Neural cell (in vitro differentiated cells): ENCODE results near the gene CIT. TPM values are rescaled to one million over a fixed set of nuclear protein-coding genes. Genes with fewer than 3 reads are reported as not detected.

Experiments used
- H2AFZ ChIP-seq: fragments of 200-600, 300-800 bp; sonication (generic), shearing (Covaris generic); 2 replicates; pipeline ENCODE4 v1.6.0; 2014; ENCODE audit warnings: low read depth, mild to moderate bottlenecking, antibody characterized with exemption, low read length, moderate library complexity
- H3F3A ChIP-seq: fragments of 200-600 bp; shearing (Covaris generic); 2 replicates; pipeline ENCODE4 v1.6.1; 2016; ENCODE audit warnings: mild to moderate bottlenecking, moderate library complexity, mixed read lengths, antibody characterized with exemption, low read length; ENCODE audit not compliant: insufficient read depth, poor library complexity, severe bottlenecking
- H3K27ac ChIP-seq: fragments of 200-600, 300-800 bp; sonication (generic), shearing (Covaris generic); 2 replicates; pipeline ENCODE4 v1.5.1; 2014; ENCODE audit warnings: mild to moderate bottlenecking, low read length, moderate library complexity
- H3K27me3 ChIP-seq: fragments of 300-800, 200-600 bp; sonication (generic), shearing (Covaris generic); 2 replicates; pipeline ENCODE4 v1.6.0; 2014; ENCODE audit warnings: mild to moderate bottlenecking, low read depth, low read length, moderate library complexity; ENCODE audit not compliant: insufficient read depth
- H3K36me3 ChIP-seq: fragments of 300-800, 200-600 bp; sonication (generic), shearing (Covaris generic); 2 replicates; pipeline ENCODE4 v1.5.1; 2014; ENCODE audit warnings: mild to moderate bottlenecking, antibody characterized with exemption, low read length, moderate library complexity; ENCODE audit not compliant: insufficient read depth
- H3K4me2 ChIP-seq: fragments of 300-800, 200-600 bp; sonication (generic), shearing (Covaris generic); 2 replicates; pipeline ENCODE4 v1.6.0; 2014; ENCODE audit warnings: mild to moderate bottlenecking, low read length
- H3K4me3 ChIP-seq: fragments of 300-800, 200-600 bp; sonication (generic), shearing (Covaris generic); 2 replicates; pipeline ENCODE4 v1.5.1; 2014; ENCODE audit warnings: mild to moderate bottlenecking, low read length, moderate library complexity
- H3K79me2 ChIP-seq: fragments of 200-600 bp; shearing (Covaris generic); replicated peaks from 2 replicates; pipeline ENCODE4 v1.6.0; 2014; ENCODE audit warnings: mild to moderate bottlenecking, low read length, moderate library complexity; ENCODE audit not compliant: insufficient read depth
- H3K9ac ChIP-seq: fragments of 300-800, 200-600 bp; sonication (generic), shearing (Covaris generic); 2 replicates; pipeline ENCODE4 v1.6.1; 2016; ENCODE audit warnings: mild to moderate bottlenecking, low read length, mixed read lengths
- H3K9me2 ChIP-seq: fragments of 200-600 bp; shearing (Covaris generic); 2 replicates; pipeline ENCODE4 v1.6.1; 2016; ENCODE audit warnings: mild to moderate bottlenecking, low read length, mixed read lengths; ENCODE audit not compliant: insufficient read depth
- H3K9me3 ChIP-seq: fragments of 200-600, 300-800 bp; sonication (generic), shearing (Covaris generic); 2 replicates; pipeline ENCODE4 v1.6.1; 2016; ENCODE audit warnings: mild to moderate bottlenecking, mixed run types, low read length, moderate library complexity, mixed read lengths
- H4K20me1 ChIP-seq: fragments of 200-600 bp; shearing (Covaris generic); 2 replicates; pipeline ENCODE4 v1.6.1; 2016; ENCODE audit warnings: mild to moderate bottlenecking, mixed run types; ENCODE audit not compliant: insufficient read depth
- EP300 ChIP-seq: fragments of 450-650 bp; conservative IDR thresholded peaks from 2 replicates; pipeline ENCODE4 v1.6.1; 2014; ENCODE audit warnings: antibody characterized with exemption, mild to moderate bottlenecking, moderate library complexity; ENCODE audit not compliant: poor library complexity, severe bottlenecking
- EZH2 ChIP-seq: fragments of 200-600, 300-800 bp; shearing (Covaris generic), sonication (generic); IDR thresholded peaks from 2 replicates; pipeline ENCODE4 v1.6.1; 2014; ENCODE audit warnings: antibody characterized with exemption, low read length, borderline replicate concordance, mild to moderate bottlenecking; ENCODE audit not compliant: insufficient read depth, poor library complexity, severe bottlenecking
- MXI1 ChIP-seq: fragments of 450-650 bp; conservative IDR thresholded peaks from 2 replicates; pipeline ENCODE4 v1.6.1; 2014; ENCODE audit warnings: antibody characterized with exemption, mild to moderate bottlenecking; ENCODE audit not compliant: poor library complexity, severe bottlenecking
- POLR2AphosphoS5 ChIP-seq: IDR thresholded peaks from 2 replicates; pipeline ENCODE4 v1.6.1; 2012
- RAD21 ChIP-seq: fragments of 450-650 bp; conservative IDR thresholded peaks from 2 replicates; pipeline ENCODE4 v1.6.1; 2014; ENCODE audit warnings: antibody characterized with exemption, mild to moderate bottlenecking, moderate library complexity
- REST ChIP-seq: IDR thresholded peaks from 2 replicates; pipeline ENCODE4 v1.6.1; 2012; ENCODE audit warnings: borderline replicate concordance
- SMC3 ChIP-seq: fragments of 450-650 bp; conservative IDR thresholded peaks from 2 replicates; pipeline ENCODE4 v1.6.1; 2014; ENCODE audit warnings: antibody characterized with exemption, mild to moderate bottlenecking, moderate library complexity; ENCODE audit not compliant: poor library complexity
- TAF1 ChIP-seq: IDR thresholded peaks from 2 replicates; pipeline ENCODE4 v1.6.1; 2012; ENCODE audit warnings: low read depth
- polyA plus RNA-seq: library from polyadenylated mRNA; depleted of rRNA; stranded (reverse); fragments of >200 nt; gene quantifications from 2 replicates; pipeline ENCODE4 v1.2.3, GENCODE V29; 2014
- TF ChIP-seq, protein P1 (sequence below): fragments of 450-650 bp; IDR thresholded peaks from 2 replicates; pipeline ENCODE4 v1.5.1; 2014; ENCODE audit warnings: antibody characterized with exemption, mild to moderate bottlenecking, moderate library complexity; ENCODE audit not compliant: poor library complexity, severe bottlenecking

CIT gene
- polyA plus RNA-seq, 1 donor from 2014 or later = 3.3 TPM

DNA sequence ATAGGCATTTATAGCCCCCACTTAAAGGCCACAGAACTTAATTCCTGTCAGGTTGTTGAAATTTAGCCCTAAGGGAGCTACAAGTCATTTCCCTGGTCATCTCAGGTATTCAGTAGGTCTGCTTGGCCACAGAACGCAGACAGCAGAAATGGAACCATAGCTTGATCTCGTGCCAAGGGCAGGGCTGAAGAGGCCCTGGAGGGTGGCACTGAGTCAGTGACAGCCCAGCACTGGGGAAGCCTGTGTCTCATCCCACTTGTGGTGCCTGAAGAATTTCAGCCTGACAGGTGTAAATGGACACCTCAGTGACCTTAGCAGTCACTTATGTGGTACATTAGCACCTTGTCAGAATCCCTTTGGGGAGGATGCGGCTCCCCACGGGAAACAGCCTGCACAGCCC lies 202.6 kb downstream of the CIT start:
- Histone ChIP-seq H2AFZ (no peak overlapping the region), H3K9me2 (no peaks in the 10 kb centered on the region), H3K27me3 (no peaks in the 10 kb centered on the region), H3K27ac (no peak overlapping the region), H3K9ac (no peak overlapping the region), H3K4me3 (no peak overlapping the region), H4K20me1 (no peaks in the 10 kb centered on the region), H3K9me3 (no peaks in the 10 kb centered on the region), H3K36me3 (peaks cover 5% of the 10 kb centered on the region), H3F3A (no peaks in the 10 kb centered on the region), H3K79me2 (peaks cover 6% of the 10 kb centered on the region), H3K4me2 (no peak overlapping the region)
- TF ChIP-seq RAD21 (no peak), EP300 (no peak), MXI1 (no peak), EZH2 (no peak), REST (no peak), SMC3 (no peak), TAF1 (no peak), POLR2AphosphoS5 (no peak)
- TF ChIP-seq, protein P1, sequence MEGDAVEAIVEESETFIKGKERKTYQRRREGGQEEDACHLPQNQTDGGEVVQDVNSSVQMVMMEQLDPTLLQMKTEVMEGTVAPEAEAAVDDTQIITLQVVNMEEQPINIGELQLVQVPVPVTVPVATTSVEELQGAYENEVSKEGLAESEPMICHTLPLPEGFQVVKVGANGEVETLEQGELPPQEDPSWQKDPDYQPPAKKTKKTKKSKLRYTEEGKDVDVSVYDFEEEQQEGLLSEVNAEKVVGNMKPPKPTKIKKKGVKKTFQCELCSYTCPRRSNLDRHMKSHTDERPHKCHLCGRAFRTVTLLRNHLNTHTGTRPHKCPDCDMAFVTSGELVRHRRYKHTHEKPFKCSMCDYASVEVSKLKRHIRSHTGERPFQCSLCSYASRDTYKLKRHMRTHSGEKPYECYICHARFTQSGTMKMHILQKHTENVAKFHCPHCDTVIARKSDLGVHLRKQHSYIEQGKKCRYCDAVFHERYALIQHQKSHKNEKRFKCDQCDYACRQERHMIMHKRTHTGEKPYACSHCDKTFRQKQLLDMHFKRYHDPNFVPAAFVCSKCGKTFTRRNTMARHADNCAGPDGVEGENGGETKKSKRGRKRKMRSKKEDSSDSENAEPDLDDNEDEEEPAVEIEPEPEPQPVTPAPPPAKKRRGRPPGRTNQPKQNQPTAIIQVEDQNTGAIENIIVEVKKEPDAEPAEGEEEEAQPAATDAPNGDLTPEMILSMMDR = no peak

DNA sequence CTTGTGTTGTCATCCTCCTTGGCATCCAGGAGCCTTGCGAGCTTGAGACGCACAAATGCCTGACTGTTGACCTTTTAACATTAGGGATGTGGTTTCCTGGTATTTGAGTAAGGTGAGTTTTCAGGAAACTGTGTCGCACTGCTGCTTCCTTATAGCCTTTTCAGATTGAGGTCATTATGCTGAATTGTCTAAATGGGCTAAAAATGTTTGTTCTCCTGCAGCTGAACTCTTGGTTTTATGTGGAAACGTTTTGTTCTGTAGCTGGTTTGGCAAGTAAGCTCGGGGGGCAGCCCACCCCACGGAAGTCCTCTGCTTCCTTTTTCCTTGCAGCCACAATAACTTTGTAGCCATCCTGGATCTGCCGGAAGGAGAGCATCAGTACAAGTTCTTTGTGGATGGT lies 203.5 kb downstream of the CIT start:
- no peaks in the 10 kb centered on the region for H4K20me1 ChIP-seq
- peaks cover 9% of the 10 kb centered on the region for H3K79me2 ChIP-seq
- no peaks in the 10 kb centered on the region for H3K36me3 ChIP-seq
- no peak overlapping the region for H3K27ac ChIP-seq
- H3K9me2 ChIP-seq = no peaks in the 10 kb centered on the region
- H3F3A ChIP-seq = no peaks in the 10 kb centered on the region
- H2AFZ ChIP-seq = no peak overlapping the region
- no peak overlapping the region for H3K4me3 ChIP-seq
- H3K9me3 ChIP-seq = no peaks in the 10 kb centered on the region
- H3K4me2 ChIP-seq = no peak overlapping the region
- TF ChIP-seq EZH2 (no peak), TAF1 (no peak), REST (no peak), RAD21 (no peak), EP300 (no peak), MXI1 (no peak), SMC3 (no peak), POLR2AphosphoS5 (no peak)
- TF ChIP-seq, protein P1 = no peak
- no peak overlapping the region for H3K9ac ChIP-seq
- H3K27me3 ChIP-seq = no peaks in the 10 kb centered on the region
